ENCODE results near the gene SETBP1.

The SETBP1 gene

DNA sequence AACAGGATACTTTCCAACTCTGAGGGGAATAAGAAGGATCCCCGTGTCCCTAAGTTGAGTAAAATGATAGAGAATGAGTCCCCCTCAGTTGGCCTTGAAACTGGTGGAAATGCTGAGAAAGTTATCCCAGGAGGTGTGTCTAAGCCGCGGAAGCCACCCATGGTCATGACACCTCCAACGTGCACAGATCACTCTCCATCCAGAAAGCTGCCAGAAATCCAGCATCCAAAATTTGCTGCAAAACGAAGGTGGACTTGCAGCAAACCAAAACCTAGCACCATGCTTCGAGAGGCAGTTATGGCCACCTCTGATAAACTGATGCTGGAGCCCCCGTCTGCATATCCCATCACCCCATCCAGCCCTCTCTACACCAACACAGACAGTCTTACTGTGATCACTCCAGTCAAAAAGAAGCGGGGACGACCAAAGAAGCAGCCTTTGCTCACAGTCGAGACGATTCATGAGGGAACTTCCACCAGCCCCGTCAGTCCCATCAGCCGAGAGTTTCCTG lies 270.1 kb downstream of the SETBP1 start:
- H3K9me3 ChIP-seq (replicated peaks in 1 of 2; ENCODE audit: control insufficient read depth in 2 of 2, insufficient read depth in 1 of 2, low read depth in 1 of 2, low read length in 2 of 2), result no peaks in the 10 kb centered on the region
- H4K91ac ChIP-seq (ENCODE audit: low read depth, low read length, poor library complexity), result no peak overlapping the region
- H2BK15ac ChIP-seq (ENCODE audit: low read length), result no peak overlapping the region
- H3K4me3 ChIP-seq (ENCODE audit: low read length in 2 of 2), result no peak overlapping the region
- H3K14ac ChIP-seq (ENCODE audit: low read length), result no peak overlapping the region
- no peaks in the 10 kb centered on the region for H3K79me1 ChIP-seq (ENCODE audit: low read depth, low read length)
- H3K18ac ChIP-seq (ENCODE audit: low read length), result no peak overlapping the region
- H3K4ac ChIP-seq (ENCODE audit: low read length), result no peak overlapping the region
- peaks cover 6 to 11% of the 10 kb centered on the region in 2 donors for H3K4me1 ChIP-seq (ENCODE audit: control insufficient read depth in 2 of 2, insufficient read depth in 1 of 2, low read depth in 1 of 2, low read length in 2 of 2)
- H3K4me2 ChIP-seq (ENCODE audit: insufficient read depth, low read length, poor library complexity, severe bottlenecking), result no peak overlapping the region
- H3K27ac ChIP-seq (replicated peaks; ENCODE audit: low read length), result no peak overlapping the region
- DNase-seq (ENCODE audit: low spot score), result no peak
- H3K36me3 ChIP-seq (replicated peaks in 1 of 2; ENCODE audit: control insufficient read depth in 2 of 2, insufficient read depth in 2 of 2, low read length in 2 of 2), result peaks cover 3 to 48% of the 10 kb centered on the region in 2 donors
- H3K9ac ChIP-seq (ENCODE audit: low read depth, low read length, poor library complexity), result no peak overlapping the region
- no CpG with 5 or more reads among the region's 13 CpGs for WGBS, 2 donors (ENCODE audit: extremely low coverage in 2 of 2, insufficient read length in 2 of 2, insufficient replicate concordance in 1 of 2)
- no peak overlapping the region for H2AFZ ChIP-seq (ENCODE audit: low read length)
- H3K23ac ChIP-seq (ENCODE audit: low read depth, low read length, poor library complexity), result no peak overlapping the region
- no peak overlapping the region for H2BK5ac ChIP-seq (ENCODE audit: low read length)
- H4K8ac ChIP-seq (ENCODE audit: low read depth, low read length), result no peak overlapping the region
- H2AK5ac ChIP-seq (ENCODE audit: low read depth, low read length), result no peak overlapping the region
- H2BK120ac ChIP-seq (ENCODE audit: low read depth, low read length), result no peak overlapping the region
- H3K27me3 ChIP-seq (ENCODE audit: control insufficient read depth in 3 of 3, insufficient read depth in 3 of 3, low read depth in 1 of 3, low read length in 3 of 3), result no peaks in the 10 kb centered on the region
- H2BK12ac ChIP-seq (ENCODE audit: low read length), result no peak overlapping the region

- H4K91ac ChIP-seq (ENCODE audit: low read depth, low read length, poor library complexity), result no peak overlapping the region
- peaks cover 0 to 4% of the 10 kb centered on the region in 2 donors for H3K4me1 ChIP-seq (ENCODE audit: control insufficient read depth in 2 of 2, insufficient read depth in 1 of 2, low read depth in 1 of 2, low read length in 2 of 2)
- no peak overlapping the region for H3K9ac ChIP-seq (ENCODE audit: low read depth, low read length, poor library complexity)
- no peaks in the 10 kb centered on the region for H3K27me3 ChIP-seq (ENCODE audit: control insufficient read depth in 3 of 3, insufficient read depth in 3 of 3, low read depth in 1 of 3, low read length in 3 of 3)
- no peaks in the 10 kb centered on the region for H3K79me1 ChIP-seq (ENCODE audit: low read depth, low read length)
- H2AFZ ChIP-seq (ENCODE audit: low read length), result no peak overlapping the region
- H3K9me3 ChIP-seq (replicated peaks in 1 of 2; ENCODE audit: control insufficient read depth in 2 of 2, insufficient read depth in 1 of 2, low read depth in 1 of 2, low read length in 2 of 2), result no peaks in the 10 kb centered on the region
- no peak overlapping the region for H3K14ac ChIP-seq (ENCODE audit: low read length)
- H2BK12ac ChIP-seq (ENCODE audit: low read length), result no peak overlapping the region
- no peak overlapping the region for H2BK120ac ChIP-seq (ENCODE audit: low read depth, low read length)
- H3K36me3 ChIP-seq (replicated peaks in 1 of 2; ENCODE audit: control insufficient read depth in 2 of 2, insufficient read depth in 2 of 2, low read length in 2 of 2), result peaks cover 3 to 48% of the 10 kb centered on the region in 2 donors
- no peak overlapping the region for H2BK5ac ChIP-seq (ENCODE audit: low read length)
- H3K4me3 ChIP-seq (ENCODE audit: low read length in 2 of 2), result no peak overlapping the region
- H2BK15ac ChIP-seq (ENCODE audit: low read length), result no peak overlapping the region
- no peak overlapping the region for H3K4ac ChIP-seq (ENCODE audit: low read length)
- no peak overlapping the region for H2AK5ac ChIP-seq (ENCODE audit: low read depth, low read length)
- WGBS, 2 donors (ENCODE audit: extremely low coverage in 2 of 2, insufficient read length in 2 of 2, insufficient replicate concordance in 1 of 2), result no CpG with 5 or more reads among the region's 14 CpGs
- H3K18ac ChIP-seq (ENCODE audit: low read length), result no peak overlapping the region
- no peak for DNase-seq (ENCODE audit: low spot score)
- no peak overlapping the region for H3K23ac ChIP-seq (ENCODE audit: low read depth, low read length, poor library complexity)
- no peak overlapping the region for H3K27ac ChIP-seq (replicated peaks; ENCODE audit: low read length)
- H3K4me2 ChIP-seq (ENCODE audit: insufficient read depth, low read length, poor library complexity, severe bottlenecking), result no peak overlapping the region
- no peak overlapping the region for H4K8ac ChIP-seq (ENCODE audit: low read depth, low read length)
Observed at GRCh38 chr18:44951748-44952147, 271.1 kb downstream of the SETBP1 start.

DNA sequence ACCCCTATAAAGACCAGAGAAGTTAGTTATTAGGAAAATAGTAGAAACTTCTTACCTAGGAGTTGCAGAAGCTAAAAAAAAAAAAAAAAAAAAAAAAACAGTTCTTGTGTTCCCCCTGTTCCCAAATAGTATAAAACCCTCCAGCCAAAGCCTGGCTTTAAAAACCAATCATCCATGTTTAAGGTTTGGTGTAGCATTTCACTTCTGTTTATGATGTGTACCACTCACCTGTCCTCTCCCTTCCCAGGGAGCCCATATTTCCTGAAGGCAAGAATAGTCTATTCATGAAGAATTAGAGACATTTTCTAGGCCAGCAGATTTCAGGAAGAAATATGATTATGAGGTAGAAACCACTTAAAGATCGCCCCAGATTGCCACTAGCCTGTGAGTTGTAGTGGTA lies 273.6 kb downstream of the SETBP1 start:
- H3K4ac ChIP-seq (ENCODE audit: low read length), result no peak overlapping the region
- no peak overlapping the region for H2AFZ ChIP-seq (ENCODE audit: low read length)
- no CpG with 5 or more reads among the region's 1 CpG for WGBS, 2 donors (ENCODE audit: extremely low coverage in 2 of 2, insufficient read length in 2 of 2, insufficient replicate concordance in 1 of 2)
- no peak overlapping the region for H3K9ac ChIP-seq (ENCODE audit: low read depth, low read length, poor library complexity)
- no peak overlapping the region for H3K18ac ChIP-seq (ENCODE audit: low read length)
- H3K27me3 ChIP-seq (ENCODE audit: control insufficient read depth in 3 of 3, insufficient read depth in 3 of 3, low read depth in 1 of 3, low read length in 3 of 3), result no peaks in the 10 kb centered on the region
- H2BK12ac ChIP-seq (ENCODE audit: low read length), result no peak overlapping the region
- H2AK5ac ChIP-seq (ENCODE audit: low read depth, low read length), result no peak overlapping the region
- H4K91ac ChIP-seq (ENCODE audit: low read depth, low read length, poor library complexity), result no peak overlapping the region
- H3K27ac ChIP-seq (replicated peaks; ENCODE audit: low read length), result no peak overlapping the region
- peaks cover 3 to 50% of the 10 kb centered on the region in 2 donors for H3K36me3 ChIP-seq (replicated peaks in 1 of 2; ENCODE audit: control insufficient read depth in 2 of 2, insufficient read depth in 2 of 2, low read length in 2 of 2)
- peaks cover 0 to 4% of the 10 kb centered on the region in 2 donors for H3K4me1 ChIP-seq (ENCODE audit: control insufficient read depth in 2 of 2, insufficient read depth in 1 of 2, low read depth in 1 of 2, low read length in 2 of 2)
- H3K23ac ChIP-seq (ENCODE audit: low read depth, low read length, poor library complexity), result no peak overlapping the region
- H3K4me3 ChIP-seq (ENCODE audit: low read length in 2 of 2), result no peak overlapping the region
- H2BK15ac ChIP-seq (ENCODE audit: low read length), result no peak overlapping the region
- DNase-seq (ENCODE audit: low spot score), result no peak
- no peak overlapping the region for H3K4me2 ChIP-seq (ENCODE audit: insufficient read depth, low read length, poor library complexity, severe bottlenecking)
- H3K79me1 ChIP-seq (ENCODE audit: low read depth, low read length), result no peaks in the 10 kb centered on the region
- H3K14ac ChIP-seq (ENCODE audit: low read length), result no peak overlapping the region
- no peaks in the 10 kb centered on the region for H3K9me3 ChIP-seq (replicated peaks in 1 of 2; ENCODE audit: control insufficient read depth in 2 of 2, insufficient read depth in 1 of 2, low read depth in 1 of 2, low read length in 2 of 2)
- no peak overlapping the region for H4K8ac ChIP-seq (ENCODE audit: low read depth, low read length)
- no peak overlapping the region for H2BK120ac ChIP-seq (ENCODE audit: low read depth, low read length)
- H2BK5ac ChIP-seq (ENCODE audit: low read length), result no peak overlapping the region

DNA sequence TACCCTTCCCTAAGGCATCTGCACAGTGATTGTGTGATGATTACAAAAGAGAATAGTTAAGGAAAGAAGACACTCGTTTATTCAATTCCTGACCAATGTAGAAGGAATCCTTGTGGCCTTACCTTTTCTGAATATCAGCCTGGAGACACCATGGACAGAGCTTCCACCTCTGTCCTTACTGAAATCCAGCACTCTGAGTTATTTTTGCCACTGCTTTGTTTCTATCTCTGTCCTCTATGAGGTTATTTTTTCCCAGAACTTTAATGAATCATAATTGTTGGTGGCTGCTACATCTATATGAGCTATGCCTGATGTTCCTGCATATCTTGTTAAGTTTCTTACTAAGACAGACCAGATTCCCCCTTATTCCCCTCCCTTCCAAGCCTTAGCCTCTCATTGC lies 275.1 kb downstream of the SETBP1 start:
- no peak overlapping the region for H2BK15ac ChIP-seq (ENCODE audit: low read length)
- no peak overlapping the region for H2BK12ac ChIP-seq (ENCODE audit: low read length)
- H2AFZ ChIP-seq (ENCODE audit: low read length), result no peak overlapping the region
- no peak overlapping the region for H3K18ac ChIP-seq (ENCODE audit: low read length)
- no peaks in the 10 kb centered on the region for H3K9me3 ChIP-seq (replicated peaks in 1 of 2; ENCODE audit: control insufficient read depth in 2 of 2, insufficient read depth in 1 of 2, low read depth in 1 of 2, low read length in 2 of 2)
- H3K4me1 ChIP-seq (ENCODE audit: control insufficient read depth in 2 of 2, insufficient read depth in 1 of 2, low read depth in 1 of 2, low read length in 2 of 2), result no peaks in the 10 kb centered on the region
- no peak overlapping the region for H4K91ac ChIP-seq (ENCODE audit: low read depth, low read length, poor library complexity)
- no peak overlapping the region for H2BK120ac ChIP-seq (ENCODE audit: low read depth, low read length)
- H3K4me3 ChIP-seq (ENCODE audit: low read length in 2 of 2), result no peak overlapping the region
- no peak overlapping the region for H3K14ac ChIP-seq (ENCODE audit: low read length)
- no peak overlapping the region for H3K4ac ChIP-seq (ENCODE audit: low read length)
- H4K8ac ChIP-seq (ENCODE audit: low read depth, low read length), result no peak overlapping the region
- H2AK5ac ChIP-seq (ENCODE audit: low read depth, low read length), result no peak overlapping the region
- no peak overlapping the region for H2BK5ac ChIP-seq (ENCODE audit: low read length)
- no peaks in the 10 kb centered on the region for H3K79me1 ChIP-seq (ENCODE audit: low read depth, low read length)
- H3K4me2 ChIP-seq (ENCODE audit: insufficient read depth, low read length, poor library complexity, severe bottlenecking), result no peak overlapping the region
- WGBS, 2 donors (ENCODE audit: extremely low coverage in 2 of 2, insufficient read length in 2 of 2, insufficient replicate concordance in 1 of 2), result no CpG with 5 or more reads among the region's 1 CpG
- no peak for DNase-seq (ENCODE audit: low spot score)
- H3K9ac ChIP-seq (ENCODE audit: low read depth, low read length, poor library complexity), result no peak overlapping the region
- peaks cover 3 to 44% of the 10 kb centered on the region in 2 donors for H3K36me3 ChIP-seq (replicated peaks in 1 of 2; ENCODE audit: control insufficient read depth in 2 of 2, insufficient read depth in 2 of 2, low read length in 2 of 2)
- H3K27ac ChIP-seq (replicated peaks; ENCODE audit: low read length), result no peak overlapping the region
- H3K23ac ChIP-seq (ENCODE audit: low read depth, low read length, poor library complexity), result no peak overlapping the region
- H3K27me3 ChIP-seq (ENCODE audit: control insufficient read depth in 3 of 3, insufficient read depth in 3 of 3, low read depth in 1 of 3, low read length in 3 of 3), result no peaks in the 10 kb centered on the region

All from neuronal stem cell (in vitro differentiated cells).